Measurements from ENCODE around the gene LRRC28. TPM values are rescaled to one million over a fixed set of nuclear protein-coding genes. Genes with fewer than 3 reads are reported as not detected.

The LRRC28 gene
- total and polyA plus RNA-seq, 9 of the 15 experiments (the other 6 are each of a cell fraction or from before 2014, with no cell fraction given) = 5.5 to 17.4 (median 7.9) TPM

GRCh38 chr15:99210334-99210733, 40.9 kb upstream of the LRRC28 start:
- ChIA-PET CTCF (ENCODE audit: low intra/inter-chr PET ratio) (no interaction called here), POLR2A (no interaction called here)
- no peaks in the 10 kb centered on the region for H3K36me3 ChIP-seq (ENCODE audit: control insufficient read depth, insufficient read depth, low read length)
- no peak for ATAC-seq
- no peak overlapping the region for H3K9ac ChIP-seq (ENCODE audit: insufficient read depth in 1 of 2, low read depth in 2 of 2, low read length in 2 of 2)
- H3K79me2 ChIP-seq (ENCODE audit: control insufficient read depth, insufficient read depth, low read length) = no peaks in the 10 kb centered on the region
- FAIRE-seq = no peak
- no peaks in the 10 kb centered on the region for H3K27me3 ChIP-seq (ENCODE audit: control insufficient read depth in 2 of 2, insufficient read depth in 2 of 2, low read length in 2 of 2)
- no peak overlapping the region for H2AFZ ChIP-seq (ENCODE audit: low read depth, low read length)
- H3K4me2 ChIP-seq (ENCODE audit: insufficient read depth, low read length) = no peak overlapping the region
- no peaks in the 10 kb centered on the region for H3K4me1 ChIP-seq (replicated peaks in 1 of 2; ENCODE audit: control insufficient read depth in 2 of 2, insufficient read depth in 2 of 2, low read length in 2 of 2)
- no peak overlapping the region for H3K4me3 ChIP-seq
- no TSS peak for BruUV-seq (replicated peaks)
- no peak for DNase-seq (ENCODE audit: extremely low read depth in 1 of 4, low spot score in 3 of 4)
- intact Hi-C loops (cut with micrococcal nuclease) (loop anchor here (5.0 kb wide), 1 partner anchor 38 kb away; no protein-coding TSS in a partner anchor), in situ Hi-C loops (cut with MboI) (loop anchor here (5.0 kb wide), 1 partner anchor 108 kb away; no protein-coding TSS in a partner anchor)
- H3K9me1 ChIP-seq (ENCODE audit: control insufficient read depth, insufficient read depth, low read length) = no peaks in the 10 kb centered on the region
- no peaks in the 10 kb centered on the region for H4K20me1 ChIP-seq (replicated peaks; ENCODE audit: control insufficient read depth, insufficient read depth, low read length)
- H3K27ac ChIP-seq (ENCODE audit: extremely low read depth, low read depth, low read length) = no peak overlapping the region
- H3K9me3 ChIP-seq (replicated peaks; ENCODE audit: control insufficient read depth, insufficient read depth, low read depth, low read length) = no peaks in the 10 kb centered on the region
- TF ChIP-seq BCL6 (CRISPR knock-in tag; IDR thresholded peaks at IDR 0.05) = no peak
- no peak for TF ChIP-seq FOXA1 (IDR thresholded peaks at IDR 0.05; ENCODE audit: borderline replicate concordance)
- no peak for TF ChIP-seq CHD1 (IDR thresholded peaks at IDR 0.05; ENCODE audit: low read length)
- TF ChIP-seq, protein P1, sequence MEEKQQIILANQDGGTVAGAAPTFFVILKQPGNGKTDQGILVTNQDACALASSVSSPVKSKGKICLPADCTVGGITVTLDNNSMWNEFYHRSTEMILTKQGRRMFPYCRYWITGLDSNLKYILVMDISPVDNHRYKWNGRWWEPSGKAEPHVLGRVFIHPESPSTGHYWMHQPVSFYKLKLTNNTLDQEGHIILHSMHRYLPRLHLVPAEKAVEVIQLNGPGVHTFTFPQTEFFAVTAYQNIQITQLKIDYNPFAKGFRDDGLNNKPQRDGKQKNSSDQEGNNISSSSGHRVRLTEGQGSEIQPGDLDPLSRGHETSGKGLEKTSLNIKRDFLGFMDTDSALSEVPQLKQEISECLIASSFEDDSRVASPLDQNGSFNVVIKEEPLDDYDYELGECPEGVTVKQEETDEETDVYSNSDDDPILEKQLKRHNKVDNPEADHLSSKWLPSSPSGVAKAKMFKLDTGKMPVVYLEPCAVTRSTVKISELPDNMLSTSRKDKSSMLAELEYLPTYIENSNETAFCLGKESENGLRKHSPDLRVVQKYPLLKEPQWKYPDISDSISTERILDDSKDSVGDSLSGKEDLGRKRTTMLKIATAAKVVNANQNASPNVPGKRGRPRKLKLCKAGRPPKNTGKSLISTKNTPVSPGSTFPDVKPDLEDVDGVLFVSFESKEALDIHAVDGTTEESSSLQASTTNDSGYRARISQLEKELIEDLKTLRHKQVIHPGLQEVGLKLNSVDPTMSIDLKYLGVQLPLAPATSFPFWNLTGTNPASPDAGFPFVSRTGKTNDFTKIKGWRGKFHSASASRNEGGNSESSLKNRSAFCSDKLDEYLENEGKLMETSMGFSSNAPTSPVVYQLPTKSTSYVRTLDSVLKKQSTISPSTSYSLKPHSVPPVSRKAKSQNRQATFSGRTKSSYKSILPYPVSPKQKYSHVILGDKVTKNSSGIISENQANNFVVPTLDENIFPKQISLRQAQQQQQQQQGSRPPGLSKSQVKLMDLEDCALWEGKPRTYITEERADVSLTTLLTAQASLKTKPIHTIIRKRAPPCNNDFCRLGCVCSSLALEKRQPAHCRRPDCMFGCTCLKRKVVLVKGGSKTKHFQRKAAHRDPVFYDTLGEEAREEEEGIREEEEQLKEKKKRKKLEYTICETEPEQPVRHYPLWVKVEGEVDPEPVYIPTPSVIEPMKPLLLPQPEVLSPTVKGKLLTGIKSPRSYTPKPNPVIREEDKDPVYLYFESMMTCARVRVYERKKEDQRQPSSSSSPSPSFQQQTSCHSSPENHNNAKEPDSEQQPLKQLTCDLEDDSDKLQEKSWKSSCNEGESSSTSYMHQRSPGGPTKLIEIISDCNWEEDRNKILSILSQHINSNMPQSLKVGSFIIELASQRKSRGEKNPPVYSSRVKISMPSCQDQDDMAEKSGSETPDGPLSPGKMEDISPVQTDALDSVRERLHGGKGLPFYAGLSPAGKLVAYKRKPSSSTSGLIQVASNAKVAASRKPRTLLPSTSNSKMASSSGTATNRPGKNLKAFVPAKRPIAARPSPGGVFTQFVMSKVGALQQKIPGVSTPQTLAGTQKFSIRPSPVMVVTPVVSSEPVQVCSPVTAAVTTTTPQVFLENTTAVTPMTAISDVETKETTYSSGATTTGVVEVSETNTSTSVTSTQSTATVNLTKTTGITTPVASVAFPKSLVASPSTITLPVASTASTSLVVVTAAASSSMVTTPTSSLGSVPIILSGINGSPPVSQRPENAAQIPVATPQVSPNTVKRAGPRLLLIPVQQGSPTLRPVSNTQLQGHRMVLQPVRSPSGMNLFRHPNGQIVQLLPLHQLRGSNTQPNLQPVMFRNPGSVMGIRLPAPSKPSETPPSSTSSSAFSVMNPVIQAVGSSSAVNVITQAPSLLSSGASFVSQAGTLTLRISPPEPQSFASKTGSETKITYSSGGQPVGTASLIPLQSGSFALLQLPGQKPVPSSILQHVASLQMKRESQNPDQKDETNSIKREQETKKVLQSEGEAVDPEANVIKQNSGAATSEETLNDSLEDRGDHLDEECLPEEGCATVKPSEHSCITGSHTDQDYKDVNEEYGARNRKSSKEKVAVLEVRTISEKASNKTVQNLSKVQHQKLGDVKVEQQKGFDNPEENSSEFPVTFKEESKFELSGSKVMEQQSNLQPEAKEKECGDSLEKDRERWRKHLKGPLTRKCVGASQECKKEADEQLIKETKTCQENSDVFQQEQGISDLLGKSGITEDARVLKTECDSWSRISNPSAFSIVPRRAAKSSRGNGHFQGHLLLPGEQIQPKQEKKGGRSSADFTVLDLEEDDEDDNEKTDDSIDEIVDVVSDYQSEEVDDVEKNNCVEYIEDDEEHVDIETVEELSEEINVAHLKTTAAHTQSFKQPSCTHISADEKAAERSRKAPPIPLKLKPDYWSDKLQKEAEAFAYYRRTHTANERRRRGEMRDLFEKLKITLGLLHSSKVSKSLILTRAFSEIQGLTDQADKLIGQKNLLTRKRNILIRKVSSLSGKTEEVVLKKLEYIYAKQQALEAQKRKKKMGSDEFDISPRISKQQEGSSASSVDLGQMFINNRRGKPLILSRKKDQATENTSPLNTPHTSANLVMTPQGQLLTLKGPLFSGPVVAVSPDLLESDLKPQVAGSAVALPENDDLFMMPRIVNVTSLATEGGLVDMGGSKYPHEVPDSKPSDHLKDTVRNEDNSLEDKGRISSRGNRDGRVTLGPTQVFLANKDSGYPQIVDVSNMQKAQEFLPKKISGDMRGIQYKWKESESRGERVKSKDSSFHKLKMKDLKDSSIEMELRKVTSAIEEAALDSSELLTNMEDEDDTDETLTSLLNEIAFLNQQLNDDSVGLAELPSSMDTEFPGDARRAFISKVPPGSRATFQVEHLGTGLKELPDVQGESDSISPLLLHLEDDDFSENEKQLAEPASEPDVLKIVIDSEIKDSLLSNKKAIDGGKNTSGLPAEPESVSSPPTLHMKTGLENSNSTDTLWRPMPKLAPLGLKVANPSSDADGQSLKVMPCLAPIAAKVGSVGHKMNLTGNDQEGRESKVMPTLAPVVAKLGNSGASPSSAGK (IDR thresholded peaks at IDR 0.05) = no peak
- TF ChIP-seq CCNT2 (IDR thresholded peaks at IDR 0.05; ENCODE audit: borderline replicate concordance, extremely low read depth, insufficient read length, low read depth, low read length) = no peak
- TF ChIP-seq RBM15 (IDR thresholded peaks at IDR 0.05; ENCODE audit: insufficient read depth, low read length) = no peak
- no peak for TF ChIP-seq GTF2F1 (IDR thresholded peaks at IDR 0.05; ENCODE audit: low read depth, low read length)
- TF ChIP-seq, protein P2, sequence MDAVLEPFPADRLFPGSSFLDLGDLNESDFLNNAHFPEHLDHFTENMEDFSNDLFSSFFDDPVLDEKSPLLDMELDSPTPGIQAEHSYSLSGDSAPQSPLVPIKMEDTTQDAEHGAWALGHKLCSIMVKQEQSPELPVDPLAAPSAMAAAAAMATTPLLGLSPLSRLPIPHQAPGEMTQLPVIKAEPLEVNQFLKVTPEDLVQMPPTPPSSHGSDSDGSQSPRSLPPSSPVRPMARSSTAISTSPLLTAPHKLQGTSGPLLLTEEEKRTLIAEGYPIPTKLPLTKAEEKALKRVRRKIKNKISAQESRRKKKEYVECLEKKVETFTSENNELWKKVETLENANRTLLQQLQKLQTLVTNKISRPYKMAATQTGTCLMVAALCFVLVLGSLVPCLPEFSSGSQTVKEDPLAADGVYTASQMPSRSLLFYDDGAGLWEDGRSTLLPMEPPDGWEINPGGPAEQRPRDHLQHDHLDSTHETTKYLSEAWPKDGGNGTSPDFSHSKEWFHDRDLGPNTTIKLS (IDR thresholded peaks at IDR 0.05; ENCODE audit: borderline replicate concordance, low read depth) = no peak
- no peak for TF ChIP-seq ZKSCAN3 (CRISPR knock-in tag; IDR thresholded peaks at IDR 0.05)

Data from K562 (cell line).